Skeletal muscle tissue (tissue), 4 donors: ENCODE results near the gene TMC1. TPM values are rescaled to one million over a fixed set of nuclear protein-coding genes. Genes with fewer than 3 reads are reported as not detected.

ENCODE experiments used
- H3K27ac ChIP-seq: one replicate; pipeline ENCODE4 v1.7.0; 2013; ENCODE audit warnings: mild to moderate bottlenecking, low read depth, low read length, inconsistent platforms
- H3K27me3 ChIP-seq, 3 donors: one replicate each; pipeline ENCODE4 v1.7.0; 2013; ENCODE audit warnings: low read length in 3 of 3; ENCODE audit not compliant: control insufficient read depth in 3 of 3, insufficient read depth in 3 of 3
- H3K36me3 ChIP-seq, 3 donors: one replicate each; pipeline ENCODE4 v1.7.0; 2013; ENCODE audit warnings: low read length in 3 of 3; ENCODE audit not compliant: control insufficient read depth in 3 of 3, insufficient read depth in 3 of 3
- H3K4me1 ChIP-seq, 3 donors: one replicate each; pipeline ENCODE4 v1.7.0; 2013; ENCODE audit warnings: low read length in 3 of 3, mild to moderate bottlenecking in 3 of 3; ENCODE audit not compliant: control insufficient read depth in 3 of 3, insufficient read depth in 3 of 3
- H3K4me3 ChIP-seq, 3 donors: one replicate each; pipeline ENCODE4 v1.7.0; 2013; ENCODE audit warnings: low read length in 3 of 3
- H3K9ac ChIP-seq, 3 donors: one replicate each; pipeline ENCODE4 v1.7.0; 2013; ENCODE audit warnings: low read length in 3 of 3, mild to moderate bottlenecking in 3 of 3, moderate library complexity in 2 of 3, low read depth in 1 of 3
- H3K9me3 ChIP-seq, 3 donors: one replicate each; pipeline ENCODE4 v1.7.0; 2013; ENCODE audit warnings: low read length in 3 of 3; ENCODE audit not compliant: control insufficient read depth in 3 of 3
- total RNA-seq: library from RNA; depleted of rRNA; stranded (reverse); fragments of >200 nt; gene quantifications from one replicate; pipeline ENCODE4 v1.2.3, GENCODE V29; 2014
- donor health status: Osteomylitis.

Gene TMC1
- total RNA-seq, 1 donor from 2014 or later: 0.52 TPM

- H3K27ac ChIP-seq: no peak overlapping the region
- no peaks in the 10 kb centered on the region for H3K9me3 ChIP-seq
- H3K4me1 ChIP-seq: no peaks in the 10 kb centered on the region
- H3K9ac ChIP-seq: no peak overlapping the region
- no peaks in the 10 kb centered on the region for H3K27me3 ChIP-seq
- no peak overlapping the region for H3K4me3 ChIP-seq
- no peaks in the 10 kb centered on the region for H3K36me3 ChIP-seq
These were observed 42.4 kb downstream of the TMC1 start for GRCh38 chr9:72563806-72564205.

- Histone ChIP-seq H3K4me3 (no peak overlapping the region), H3K9me3 (no peaks in the 10 kb centered on the region), H3K36me3 (no peaks in the 10 kb centered on the region), H3K27me3 (no peaks in the 10 kb centered on the region), H3K4me1 (no peaks in the 10 kb centered on the region), H3K27ac (no peak overlapping the region), H3K9ac (no peak overlapping the region)
These were observed 43.3 kb downstream of the TMC1 start for GRCh38 chr9:72564479-72565281.

- no peak overlapping the region for H3K9ac ChIP-seq
- no peak overlapping the region for H3K4me3 ChIP-seq
- H3K4me1 ChIP-seq: no peaks in the 10 kb centered on the region
- no peaks in the 10 kb centered on the region for H3K9me3 ChIP-seq
- no peaks in the 10 kb centered on the region for H3K27me3 ChIP-seq
- H3K36me3 ChIP-seq: no peaks in the 10 kb centered on the region
- H3K27ac ChIP-seq: no peak overlapping the region
These were observed 44.1 kb downstream of the TMC1 start for GRCh38 chr9:72565535-72565934.

- no peak overlapping the region for H3K27ac ChIP-seq
- peaks cover 30 to 35% (median 32%) of the 10 kb centered on the region in 3 donors for H3K4me1 ChIP-seq
- no peaks in the 10 kb centered on the region for H3K36me3 ChIP-seq
- H3K4me3 ChIP-seq: no peak overlapping the region
- no peaks in the 10 kb centered on the region for H3K9me3 ChIP-seq
- H3K27me3 ChIP-seq: no peaks in the 10 kb centered on the region
- no peak overlapping the region for H3K9ac ChIP-seq
These were observed 52.9 kb downstream of the TMC1 start for GRCh38 chr9:72574156-72574810.

GRCh38 chr9:72575666-72576065 lies 54.3 kb downstream of the TMC1 start:
- peak overlapping the region in 2 of 3 donors; percentile 46 to 53 for H3K4me3 ChIP-seq
- no peaks in the 10 kb centered on the region for H3K9me3 ChIP-seq
- peak overlapping the region; percentile 79 for H3K27ac ChIP-seq
- H3K9ac ChIP-seq: peak overlapping the region in 2 of 3 donors; percentile 20 to 27
- no peaks in the 10 kb centered on the region for H3K27me3 ChIP-seq
- H3K4me1 ChIP-seq: peaks cover 32 to 36% (median 34%) of the 10 kb centered on the region in 3 donors
- H3K36me3 ChIP-seq: no peaks in the 10 kb centered on the region

GRCh38 chr9:72576087-72576486 lies 54.7 kb downstream of the TMC1 start:
- no peaks in the 10 kb centered on the region for H3K36me3 ChIP-seq
- peak overlapping the region; percentile 79 for H3K27ac ChIP-seq
- no peaks in the 10 kb centered on the region for H3K27me3 ChIP-seq
- peaks cover 32 to 36% (median 34%) of the 10 kb centered on the region in 3 donors for H3K4me1 ChIP-seq
- peak overlapping the region; percentile 29 to 53 (median 46) for H3K4me3 ChIP-seq
- H3K9me3 ChIP-seq: no peaks in the 10 kb centered on the region
- H3K9ac ChIP-seq: peak overlapping the region; percentile 12 to 52 (median 27)

- Histone ChIP-seq H3K9me3 (no peaks in the 10 kb centered on the region), H3K27me3 (no peaks in the 10 kb centered on the region), H3K36me3 (no peaks in the 10 kb centered on the region), H3K4me3 (peak overlapping the region; percentile 33 to 57 (median 53)), H3K4me1 (peaks cover 32 to 40% (median 34%) of the 10 kb centered on the region in 3 donors), H3K9ac (peak overlapping the region; percentile 0 to 52 (median 40)), H3K27ac (peak overlapping the region; percentile 79)
These were observed 55.9 kb downstream of the TMC1 start for GRCh38 chr9:72577212-72577753.

GRCh38 chr9:72579190-72579589 lies 57.8 kb downstream of the TMC1 start:
- Histone ChIP-seq H3K27me3 (no peaks in the 10 kb centered on the region), H3K27ac (peak overlapping the region; percentile 79), H3K4me3 (peak overlapping the region in 1 of 3 donors; percentile 20), H3K36me3 (no peaks in the 10 kb centered on the region), H3K9ac (peak overlapping the region in 2 of 3 donors; percentile 43 to 55), H3K9me3 (no peaks in the 10 kb centered on the region), H3K4me1 (peaks cover 29 to 40% (median 34%) of the 10 kb centered on the region in 3 donors)

GRCh38 chr9:72579880-72580550 lies 58.6 kb downstream of the TMC1 start:
- no peaks in the 10 kb centered on the region for H3K27me3 ChIP-seq
- no peaks in the 10 kb centered on the region for H3K9me3 ChIP-seq
- H3K4me3 ChIP-seq: no peak overlapping the region
- peaks cover 21 to 35% (median 34%) of the 10 kb centered on the region in 3 donors for H3K4me1 ChIP-seq
- H3K27ac ChIP-seq: no peak overlapping the region
- H3K36me3 ChIP-seq: no peaks in the 10 kb centered on the region
- H3K9ac ChIP-seq: no peak overlapping the region
